ENCODE results near the gene SMG6.
A peak's percentile ranks its signal among the peaks of the same experiment; 100 is the strongest.

The SMG6 gene

DNA sequence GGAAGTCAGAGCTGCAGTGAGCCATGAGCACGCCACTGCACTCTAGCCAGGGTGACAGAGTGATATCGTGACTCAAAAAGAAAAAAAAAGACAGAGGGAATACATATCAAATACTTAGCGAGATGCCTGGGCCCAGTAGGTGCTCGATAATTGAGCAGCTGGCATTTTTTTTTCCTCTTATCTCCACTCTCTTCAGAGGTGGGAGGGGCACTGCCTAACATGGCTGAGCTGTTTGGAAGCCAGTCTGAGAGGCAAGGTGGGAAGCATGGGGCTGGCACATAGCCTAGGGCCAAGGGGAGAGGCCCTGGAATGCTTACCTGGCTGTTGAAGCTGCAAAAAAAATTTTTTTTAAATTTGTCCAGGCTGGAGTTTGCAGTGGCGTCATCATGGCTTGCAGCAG, 210.2 kb downstream of the SMG6 start:
- DNase-seq = no peak

DNA sequence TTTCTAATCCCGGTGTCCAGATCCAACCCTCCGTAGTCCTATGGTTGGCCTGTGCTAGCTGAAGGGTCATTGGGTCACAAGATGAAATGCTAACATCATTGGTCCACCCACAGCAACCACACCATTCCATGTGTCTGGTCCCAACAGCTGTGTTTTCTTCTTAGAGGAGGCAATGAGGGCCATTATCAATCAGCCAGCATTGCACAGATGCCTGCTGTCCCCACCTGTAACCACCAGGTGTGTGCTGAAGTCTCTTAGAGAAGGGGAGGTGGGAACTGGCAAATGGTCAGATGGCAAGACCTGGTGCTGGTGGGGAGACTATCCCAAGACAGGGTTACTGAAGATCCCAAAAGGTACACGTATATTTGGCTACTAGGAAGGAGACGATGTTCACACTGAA, 211.3 kb downstream of the SMG6 start:
- no peak for DNase-seq

GRCh38 chr17:2090804-2091534, 212.6 kb downstream of the SMG6 start:
- DNase-seq = no peak

DNA sequence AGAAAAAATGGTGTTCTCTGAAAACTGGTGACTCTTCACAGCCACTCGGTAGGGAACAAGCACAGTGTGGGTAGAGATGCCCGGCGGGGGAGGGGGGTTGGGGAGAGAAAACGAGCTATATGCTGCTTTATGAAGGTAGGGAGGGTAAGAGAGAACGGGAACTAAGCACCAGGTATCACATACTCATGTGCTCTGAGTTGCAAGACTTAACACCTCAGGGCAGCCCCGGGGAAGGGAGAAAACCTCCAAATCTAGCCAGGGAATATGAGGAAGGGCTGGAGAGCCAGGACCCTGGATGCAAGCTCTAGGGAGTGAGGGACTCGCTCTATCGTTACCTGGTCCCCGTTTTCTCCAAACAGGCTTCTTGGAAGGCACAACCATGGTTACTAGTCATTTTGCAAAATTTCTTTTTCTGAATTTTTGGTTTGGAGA, 213.4 kb downstream of the SMG6 start:
- DNase-seq = peak in 1 of 2 donors; percentile 15

- no peak for DNase-seq
Observed at GRCh38 chr17:2089021-2089422, 214.6 kb downstream of the SMG6 start.

- DNase-seq = peak; percentile 54 to 73
Observed at GRCh38 chr17:2087597-2088211, 215.9 kb downstream of the SMG6 start.

DNA sequence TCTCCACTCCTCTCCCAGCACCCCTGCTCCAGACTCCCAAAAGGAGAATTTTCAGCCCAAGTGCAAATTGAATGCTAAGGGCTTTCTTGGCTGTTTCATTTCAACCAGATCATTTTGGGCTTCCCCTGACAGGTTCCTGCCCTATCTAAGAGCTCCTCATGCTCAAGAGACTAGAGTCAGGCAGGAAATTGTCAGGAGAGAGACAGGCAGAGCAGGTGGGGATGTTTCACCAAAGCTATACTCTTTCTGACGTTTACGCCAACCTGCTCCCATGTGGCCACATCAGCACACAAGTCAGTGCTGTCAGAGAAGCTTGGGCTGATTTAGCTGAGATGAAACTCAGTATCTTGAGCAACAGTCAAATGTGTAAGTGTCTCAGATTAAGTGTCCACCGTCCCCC, 217.3 kb downstream of the SMG6 start:
- DNase-seq = no peak

DNA sequence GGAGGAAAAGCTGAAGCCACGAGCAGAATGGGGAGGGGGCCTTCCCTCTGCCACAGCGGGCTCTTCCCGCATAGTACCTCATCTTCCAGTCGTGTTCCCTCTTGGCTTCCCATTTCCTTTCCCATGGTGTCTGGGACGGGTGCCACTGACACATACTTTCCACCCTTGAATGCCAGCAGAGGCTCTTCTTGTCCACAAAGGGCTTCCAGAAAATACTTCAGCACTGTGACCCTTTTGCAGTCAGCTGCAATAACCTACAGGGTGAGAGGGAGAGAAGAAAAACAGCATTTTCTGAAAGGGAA, 218.0 kb downstream of the SMG6 start:
- no peak for DNase-seq

DNA sequence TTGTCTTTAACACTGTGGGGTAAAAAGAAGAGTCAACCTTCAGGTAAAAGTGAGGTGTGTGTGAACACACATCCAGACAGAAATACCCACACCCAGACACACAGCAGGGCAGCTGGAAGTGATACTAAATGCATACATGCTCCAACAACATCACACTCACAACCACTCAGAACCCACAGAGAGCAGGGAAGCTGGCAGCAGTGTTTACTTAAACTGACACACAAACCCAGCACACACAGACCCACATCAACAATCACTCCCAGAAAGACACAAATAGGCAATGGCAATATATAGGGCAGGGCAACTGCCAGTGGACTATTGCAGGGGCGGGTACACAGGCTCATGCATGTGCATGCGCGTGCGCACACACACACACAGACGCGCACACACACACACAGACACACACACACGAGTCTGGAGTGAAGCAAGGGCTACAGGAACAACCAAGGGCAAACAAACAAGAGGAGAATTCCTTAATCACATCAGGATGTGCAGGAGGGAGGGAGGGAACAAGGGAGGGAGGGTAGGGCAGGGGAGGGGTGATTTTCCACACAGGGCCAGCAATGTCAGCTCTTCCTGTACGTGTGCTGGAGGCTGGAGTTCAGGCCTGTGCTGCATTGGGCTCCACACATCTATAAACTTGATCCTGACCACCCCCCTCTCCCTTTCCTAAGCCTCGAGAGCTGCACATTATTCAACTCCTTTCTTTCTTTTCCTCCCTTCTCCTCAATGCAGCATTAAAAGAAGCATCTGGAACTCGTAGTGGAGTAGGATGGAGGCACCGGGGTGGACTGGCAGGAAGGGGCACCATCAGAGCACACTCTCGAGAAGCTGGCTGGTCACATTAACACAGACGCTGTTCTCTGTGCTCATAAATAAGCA, 218.6 kb downstream of the SMG6 start:
- no peak for DNase-seq

GRCh38 chr17:2084036-2084765, 219.4 kb downstream of the SMG6 start:
- no peak for DNase-seq

DNA sequence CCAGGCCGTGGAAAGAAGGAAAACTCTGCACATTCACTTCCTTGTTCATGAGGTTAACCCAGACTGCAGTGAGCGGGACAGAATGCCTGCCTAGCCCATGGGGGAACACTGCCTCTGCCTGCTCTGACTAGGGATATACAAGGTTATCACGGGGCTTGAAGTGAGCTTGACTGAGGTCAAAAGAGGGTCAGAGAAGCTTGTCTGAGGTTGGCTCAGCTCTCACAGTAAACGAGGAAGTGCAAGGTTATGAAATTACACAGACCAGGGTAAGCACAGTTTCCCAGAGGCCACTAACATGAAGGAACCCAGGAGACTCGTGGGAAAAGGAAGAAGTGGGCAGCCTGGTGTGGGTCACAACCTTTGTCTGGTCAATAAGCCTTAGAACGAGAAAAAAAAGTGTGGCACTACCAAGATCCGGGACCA, 220.0 kb downstream of the SMG6 start:
- peak; percentile 29 to 63 for DNase-seq

GRCh38 chr17:2082003-2082781, 221.4 kb downstream of the SMG6 start:
- no peak for DNase-seq

DNA sequence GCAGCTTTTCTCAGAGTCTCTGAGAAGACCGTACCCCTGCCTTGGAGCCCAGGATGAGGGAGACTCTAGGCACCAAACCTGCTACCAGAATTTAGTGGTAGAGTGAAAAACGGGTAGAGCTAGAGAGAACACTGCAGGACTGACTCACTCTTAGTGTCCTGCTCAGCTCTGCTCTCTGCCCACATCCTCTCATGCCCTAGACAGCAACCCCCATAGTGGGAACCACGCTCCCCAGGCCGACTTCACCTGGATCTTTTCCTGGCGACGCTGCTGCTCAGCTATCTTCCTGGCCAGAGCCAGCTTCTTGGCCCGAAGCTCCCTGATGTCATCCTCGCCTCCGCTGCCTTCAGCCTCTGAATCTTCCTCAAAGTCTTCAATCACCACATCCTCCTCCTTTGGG, 222.0 kb downstream of the SMG6 start:
- DNase-seq = no peak

- DNase-seq = no peak
Observed at GRCh38 chr17:2077040-2077439, 226.5 kb downstream of the SMG6 start.

DNA sequence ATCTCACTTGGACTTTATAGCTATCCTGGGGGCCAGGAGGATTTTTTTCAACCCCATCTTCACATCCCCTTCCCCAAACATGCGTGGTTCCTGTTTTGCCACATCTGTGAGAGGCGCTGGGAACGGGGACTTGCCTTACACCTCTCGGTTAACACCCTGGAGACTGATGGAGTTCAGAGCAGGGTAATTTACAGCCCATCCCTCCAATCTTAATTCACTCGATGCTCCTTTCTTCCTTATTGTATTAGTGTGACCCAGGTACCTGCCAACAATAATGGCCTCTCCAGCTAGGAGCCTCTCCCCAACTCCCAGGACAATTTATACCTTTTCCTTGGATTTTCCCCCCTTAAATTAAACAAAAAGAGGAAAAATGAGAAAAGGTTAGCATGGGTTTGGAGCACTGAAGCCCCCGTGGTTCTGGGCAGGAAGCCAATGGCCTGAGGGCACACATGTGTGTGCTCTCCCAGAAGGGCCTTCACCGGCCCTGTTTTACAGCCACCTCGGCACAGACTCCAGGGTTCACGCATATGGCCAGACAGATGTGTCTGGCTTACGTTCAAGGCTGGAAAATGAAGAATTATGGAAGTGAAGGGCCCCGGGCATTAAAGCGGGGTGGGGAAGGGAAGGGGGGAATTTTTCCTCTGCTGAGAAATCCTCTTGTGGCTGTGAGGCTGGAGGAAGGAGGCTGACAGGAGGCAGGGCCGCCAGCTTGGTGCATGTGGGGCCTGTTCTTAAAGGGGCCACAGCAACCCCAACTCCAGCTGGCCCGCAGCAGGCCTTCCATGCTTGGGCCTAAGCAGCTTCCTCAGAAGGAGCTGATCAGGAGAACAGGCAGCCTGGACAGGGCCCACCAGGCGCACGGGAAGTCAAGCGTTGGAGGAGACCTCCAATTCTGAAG, 227.2 kb downstream of the SMG6 start:
- DNase-seq = no peak

DNA sequence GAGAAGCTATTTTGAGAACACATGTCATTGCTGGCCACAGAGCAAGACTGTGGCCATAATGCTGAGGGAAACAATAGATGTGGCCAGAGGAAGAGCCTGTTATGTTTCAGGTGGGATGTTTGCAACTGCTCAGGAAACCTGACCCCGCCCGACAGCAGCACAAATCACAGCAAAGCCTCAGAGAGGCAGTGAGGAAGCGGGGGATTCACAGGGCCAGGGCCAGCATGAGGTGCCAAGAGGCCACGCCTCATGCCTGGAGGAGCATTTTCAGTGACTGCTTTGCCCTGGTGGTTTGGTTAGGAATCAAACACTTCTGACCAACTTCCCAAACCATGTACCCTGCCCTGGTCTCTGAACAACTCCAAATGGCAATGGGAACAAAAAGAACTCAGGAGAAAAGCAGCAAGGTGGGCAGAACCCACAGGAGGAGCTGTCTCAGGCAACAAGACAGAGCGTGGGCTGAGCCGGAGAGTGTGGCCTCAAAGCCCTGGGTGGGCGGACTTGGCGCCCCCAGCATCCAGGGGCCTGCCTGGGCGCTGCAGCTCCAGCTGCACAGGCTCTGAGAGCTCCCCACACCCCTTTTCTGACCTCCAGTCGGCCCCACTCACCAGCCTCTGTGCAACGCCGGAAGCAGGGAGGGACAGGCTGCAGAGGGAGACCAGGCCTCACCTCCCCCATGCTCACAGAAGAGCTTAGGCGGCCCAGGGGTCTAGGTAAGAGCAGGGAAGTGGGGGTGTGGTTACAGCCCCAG, 228.1 kb downstream of the SMG6 start:
- DNase-seq = no peak

GRCh38 chr17:2074919-2075318, 228.7 kb downstream of the SMG6 start:
- DNase-seq = no peak

GRCh38 chr17:2071455-2072281, 231.9 kb downstream of the SMG6 start:
- peak in 1 of 2 donors; percentile 42 for DNase-seq

DNA sequence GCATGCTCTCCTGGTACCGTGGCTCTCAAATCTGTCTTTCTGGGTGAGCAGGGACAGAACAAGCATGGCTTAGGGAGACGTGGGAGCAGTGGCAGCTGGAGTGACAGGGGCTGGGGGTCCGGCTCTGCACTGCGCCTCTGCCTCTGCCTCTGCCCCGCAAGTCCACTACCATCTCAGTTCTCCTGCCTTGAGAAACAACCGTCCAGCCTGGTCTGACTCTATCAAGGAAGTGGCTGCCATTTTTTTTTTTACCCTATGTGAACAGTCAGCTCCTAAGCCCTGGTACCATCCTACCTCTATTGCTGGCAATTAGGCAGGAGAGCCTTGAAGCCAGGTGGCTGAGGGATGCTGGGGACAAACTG, 232.6 kb downstream of the SMG6 start:
- DNase-seq = no peak
